Glomerular endothelial cell (primary cell): Measurements from ENCODE around the gene PTDSS2. TPM values are rescaled to one million over a fixed set of nuclear protein-coding genes. Genes with fewer than 3 reads are reported as not detected.
"Not testable (repeated sequence)": the region's sequence is repeated elsewhere in the genome, so short reads cannot be mapped to it uniquely, and the experiment has no call there.

Source experiments
- DNase-seq: peaks from one replicate; pipeline ENCODE4 v3.0.0-alpha.2; 2011; ENCODE audit warnings: low read depth, low spot score; ENCODE audit errors: extremely low read depth
- total RNA-seq: library from RNA; depleted of rRNA; stranded (reverse); fragments of >200 nt; gene quantifications from 2 replicates; pipeline ENCODE4 v1.2.3, GENCODE V29; 2015

PTDSS2 gene
- total RNA-seq, 1 donor from 2014 or later: 68.8 TPM

- DNase-seq: no peak
These were observed 20.1 kb upstream of the PTDSS2 start for GRCh38 chr11:429931-430456.

GRCh38 chr11:431921-432320 lies 18.2 kb upstream of the PTDSS2 start:
- no peak for DNase-seq

GRCh38 chr11:432501-433100 lies 17.5 kb upstream of the PTDSS2 start:
- no peak for DNase-seq

- no peak for DNase-seq
These were observed 17.0 kb upstream of the PTDSS2 start for GRCh38 chr11:433111-433510.

GRCh38 chr11:433641-434040 lies 16.4 kb upstream of the PTDSS2 start:
- DNase-seq: no peak

GRCh38 chr11:434496-434895 lies 15.6 kb upstream of the PTDSS2 start:
- DNase-seq: no peak

GRCh38 chr11:434999-435740 lies 14.9 kb upstream of the PTDSS2 start:
- not testable (repeated sequence) for DNase-seq

GRCh38 chr11:437228-437870 lies 12.7 kb upstream of the PTDSS2 start:
- DNase-seq: no peak

- no peak for DNase-seq
These were observed 11.8 kb upstream of the PTDSS2 start for GRCh38 chr11:438101-438844.

GRCh38 chr11:439315-440064 lies 10.6 kb upstream of the PTDSS2 start:
- no peak for DNase-seq

- DNase-seq: no peak
These were observed 9.7 kb upstream of the PTDSS2 start for GRCh38 chr11:440065-441042.

- DNase-seq: no peak
These were observed 9.0 kb upstream of the PTDSS2 start for GRCh38 chr11:441043-441417.

- no peak for DNase-seq
These were observed 8.4 kb upstream of the PTDSS2 start, which contains the start of gene ANO9 for GRCh38 chr11:441418-442274. Gene ANO9 (minus strand): TSS chr11:442011. CDS start chr11:441926, 85 bp downstream.

- DNase-seq: no peak
These were observed 7.4 kb upstream of the PTDSS2 start for GRCh38 chr11:442611-443081.

GRCh38 chr11:443542-444199 lies 6.4 kb upstream of the PTDSS2 start:
- DNase-seq: no peak

- no peak for DNase-seq
These were observed 5.5 kb upstream of the PTDSS2 start for GRCh38 chr11:444396-445144.
